Measurements from ENCODE around the gene SELP. TPM values are rescaled to one million over a fixed set of nuclear protein-coding genes. Genes with fewer than 3 reads are reported as not detected.

The SELP gene
- total RNA-seq, 1 donor from 2014 or later, result not detected

- Histone ChIP-seq H3K79me2 (ENCODE audit: insufficient read depth, low read length) (no peaks in the 10 kb centered on the region), H3K36me3 (ENCODE audit: insufficient read depth, low read length) (no peaks in the 10 kb centered on the region), H3K4me2 (ENCODE audit: low read length) (no peak overlapping the region), H3K4me3 (ENCODE audit: insufficient read depth, low read depth, low read length) (no peak overlapping the region), H2AFZ (ENCODE audit: low read depth, low read length) (no peak overlapping the region), H4K20me1 (ENCODE audit: insufficient read depth, low read length) (no peaks in the 10 kb centered on the region), H3K27me3 (ENCODE audit: insufficient read depth, low read length) (peaks cover 3% of the 10 kb centered on the region), H3K4me1 (ENCODE audit: insufficient read depth, low read length) (no peaks in the 10 kb centered on the region), H3K9ac (ENCODE audit: low read length) (no peak overlapping the region), H3K9me3 (ENCODE audit: insufficient read depth, low read depth, low read length) (no peaks in the 10 kb centered on the region), H3K27ac (ENCODE audit: low read depth, low read length) (no peak overlapping the region)
- Mint-ChIP-seq H3K27me3 (ENCODE audit: low read depth, unreplicated experiment) (peaks cover 5% of the 10 kb centered on the region), H3K27ac (ENCODE audit: unreplicated experiment) (no peak overlapping the region), H3K36me3 (ENCODE audit: low read depth, unreplicated experiment) (no peaks in the 10 kb centered on the region), H3K4me1 (ENCODE audit: low read depth, unreplicated experiment) (peaks cover 3% of the 10 kb centered on the region), H3K4me3 (ENCODE audit: unreplicated experiment) (no peak overlapping the region), H3K9me3 (ENCODE audit: unreplicated experiment) (peaks cover 3% of the 10 kb centered on the region)
- TF ChIP-seq EZH2 (IDR thresholded peaks at IDR 0.05; ENCODE audit: insufficient read depth, low read length), result no peak
- TF ChIP-seq CTCF (IDR thresholded peaks at IDR 0.05; ENCODE audit: insufficient read depth, low read depth, low read length), result no peak
- no peak for FAIRE-seq
- DNase-seq (ENCODE audit: low read depth), result no peak
Observed at GRCh38 chr1:169576241-169576934, 53.5 kb downstream of the SELP start.

- Histone ChIP-seq H3K27ac (ENCODE audit: low read depth, low read length) (no peak overlapping the region), H3K79me2 (ENCODE audit: insufficient read depth, low read length) (no peaks in the 10 kb centered on the region), H3K4me3 (ENCODE audit: insufficient read depth, low read depth, low read length) (no peak overlapping the region), H3K4me1 (ENCODE audit: insufficient read depth, low read length) (no peaks in the 10 kb centered on the region), H3K27me3 (ENCODE audit: insufficient read depth, low read length) (peaks cover 5% of the 10 kb centered on the region), H2AFZ (ENCODE audit: low read depth, low read length) (no peak overlapping the region), H3K9ac (ENCODE audit: low read length) (no peak overlapping the region), H3K9me3 (ENCODE audit: insufficient read depth, low read depth, low read length) (no peaks in the 10 kb centered on the region), H3K36me3 (ENCODE audit: insufficient read depth, low read length) (no peaks in the 10 kb centered on the region), H4K20me1 (ENCODE audit: insufficient read depth, low read length) (no peaks in the 10 kb centered on the region), H3K4me2 (ENCODE audit: low read length) (no peak overlapping the region)
- DNase-seq (ENCODE audit: low read depth), result no peak
- Mint-ChIP-seq H3K27me3 (ENCODE audit: low read depth, unreplicated experiment) (peaks cover 5% of the 10 kb centered on the region), H3K4me3 (ENCODE audit: unreplicated experiment) (no peak overlapping the region), H3K4me1 (ENCODE audit: low read depth, unreplicated experiment) (peaks cover 3% of the 10 kb centered on the region), H3K9me3 (ENCODE audit: unreplicated experiment) (peaks cover 3% of the 10 kb centered on the region), H3K36me3 (ENCODE audit: low read depth, unreplicated experiment) (no peaks in the 10 kb centered on the region), H3K27ac (ENCODE audit: unreplicated experiment) (no peak overlapping the region)
- no peak for FAIRE-seq
- TF ChIP-seq EZH2 (IDR thresholded peaks at IDR 0.05; ENCODE audit: insufficient read depth, low read length), result no peak
- no peak for TF ChIP-seq CTCF (IDR thresholded peaks at IDR 0.05; ENCODE audit: insufficient read depth, low read depth, low read length)
Observed at GRCh38 chr1:169574336-169574735, 55.6 kb downstream of the SELP start.

GRCh38 chr1:169572187-169572586, 57.7 kb downstream of the SELP start:
- Histone ChIP-seq H3K9me3 (ENCODE audit: insufficient read depth, low read depth, low read length) (no peaks in the 10 kb centered on the region), H3K4me3 (ENCODE audit: insufficient read depth, low read depth, low read length) (no peak overlapping the region), H3K9ac (ENCODE audit: low read length) (no peak overlapping the region), H3K79me2 (ENCODE audit: insufficient read depth, low read length) (no peaks in the 10 kb centered on the region), H3K27me3 (ENCODE audit: insufficient read depth, low read length) (peaks cover 5% of the 10 kb centered on the region), H2AFZ (ENCODE audit: low read depth, low read length) (no peak overlapping the region), H3K27ac (ENCODE audit: low read depth, low read length) (no peak overlapping the region), H4K20me1 (ENCODE audit: insufficient read depth, low read length) (no peaks in the 10 kb centered on the region), H3K4me2 (ENCODE audit: low read length) (no peak overlapping the region), H3K36me3 (ENCODE audit: insufficient read depth, low read length) (no peaks in the 10 kb centered on the region), H3K4me1 (ENCODE audit: insufficient read depth, low read length) (no peaks in the 10 kb centered on the region)
- peak; percentile 2 for DNase-seq (ENCODE audit: low read depth)
- H3K9me3 Mint-ChIP-seq (ENCODE audit: unreplicated experiment), result peaks cover 3% of the 10 kb centered on the region
- H3K36me3 Mint-ChIP-seq (ENCODE audit: low read depth, unreplicated experiment), result no peaks in the 10 kb centered on the region
- FAIRE-seq, result no peak
- H3K4me1 Mint-ChIP-seq (ENCODE audit: low read depth, unreplicated experiment), result peaks cover 3% of the 10 kb centered on the region
- TF ChIP-seq EZH2 (IDR thresholded peaks at IDR 0.05; ENCODE audit: insufficient read depth, low read length) (no peak), CTCF (IDR thresholded peaks at IDR 0.05; ENCODE audit: insufficient read depth, low read depth, low read length) (no peak)
- no peak overlapping the region for H3K4me3 Mint-ChIP-seq (ENCODE audit: unreplicated experiment)
- H3K27me3 Mint-ChIP-seq (ENCODE audit: low read depth, unreplicated experiment), result peaks cover 5% of the 10 kb centered on the region
- H3K27ac Mint-ChIP-seq (ENCODE audit: unreplicated experiment), result no peak overlapping the region

All from astrocyte (in vitro differentiated cells and primary cell).